Fibroblast of lung (primary cell): ENCODE data around the gene SLC44A5. TPM values are rescaled to one million over a fixed set of nuclear protein-coding genes. Genes with fewer than 3 reads are reported as not detected.
"Not testable (repeated sequence)": the region's sequence is repeated elsewhere in the genome, so short reads cannot be mapped to it uniquely, and the experiment has no call there.

Experiments
- DNase-seq, 2 donors: peaks; one replicate each; pipeline versions ENCODE4 v3.0.0 to v3.0.0-alpha.2; 2010; ENCODE audit warnings: low read depth in 2 of 2
- H2AFZ ChIP-seq: 2 replicates; pipeline ENCODE4 v1.5.1; 2012; ENCODE audit warnings: low read length, control low read depth, inconsistent platforms
- H3K27ac ChIP-seq: 2 replicates; pipeline ENCODE4 v1.5.1; 2011; ENCODE audit warnings: low read length, control low read depth; ENCODE audit not compliant: insufficient read depth
- H3K27me3 ChIP-seq: 2 replicates; pipeline ENCODE4 v1.5.1; 2011; ENCODE audit warnings: mild to moderate bottlenecking, low read length; ENCODE audit not compliant: control insufficient read depth, insufficient read depth
- H3K36me3 ChIP-seq: 2 replicates; pipeline ENCODE4 v1.5.1; 2011; ENCODE audit warnings: low read length; ENCODE audit not compliant: control insufficient read depth, insufficient read depth
- H3K4me1 ChIP-seq: 2 replicates; pipeline ENCODE4 v1.5.1; 2011; ENCODE audit warnings: low read length; ENCODE audit not compliant: control insufficient read depth, insufficient read depth; ENCODE audit errors: extremely low read depth
- H3K4me2 ChIP-seq: 2 replicates; pipeline ENCODE4 v1.5.1; 2011; ENCODE audit warnings: low read length, control low read depth; ENCODE audit not compliant: insufficient read depth; ENCODE audit errors: extremely low read depth
- H3K4me3 ChIP-seq, 4 experiments: fragments of 200-600 bp in 1 of 4; sonication (generic) in 1 of 4; replicated peaks in 1 of 4; 2 replicates each; pipeline ENCODE4 v1.5.1; 2011 to 2016; ENCODE audit warnings: low read length in 4 of 4, low read depth in 3 of 4, mild to moderate bottlenecking in 3 of 4, control low read depth in 2 of 4, inconsistent platforms in 1 of 4, mixed read lengths in 1 of 4; ENCODE audit not compliant: insufficient read depth in 1 of 4; ENCODE audit errors: control extremely low read depth in 1 of 4
- H3K79me2 ChIP-seq: 2 replicates; pipeline ENCODE4 v1.5.1; 2012; ENCODE audit warnings: mild to moderate bottlenecking, low read length, inconsistent platforms; ENCODE audit not compliant: control insufficient read depth, insufficient read depth
- H3K9ac ChIP-seq: 2 replicates; pipeline ENCODE4 v1.5.1; 2011; ENCODE audit warnings: mild to moderate bottlenecking, low read length, control low read depth; ENCODE audit not compliant: insufficient read depth
- H3K9me3 ChIP-seq: 2 replicates; pipeline ENCODE4 v1.5.1; 2012; ENCODE audit warnings: low read depth, low read length; ENCODE audit not compliant: control insufficient read depth, insufficient read depth
- H4K20me1 ChIP-seq: 2 replicates; pipeline ENCODE4 v1.5.1; 2011; ENCODE audit warnings: low read length; ENCODE audit not compliant: control insufficient read depth, insufficient read depth; ENCODE audit errors: extremely low read depth
- CTCF ChIP-seq, 2 donors: IDR thresholded peaks in 1 of 2; conservative IDR thresholded peaks in 1 of 2; 1 replicate in 1 of 2; 2 replicates in 1 of 2; pipeline ENCODE4 v1.5.1; 2011 to 2012; ENCODE audit warnings: low read length in 2 of 2, control low read depth in 1 of 2, inconsistent platforms in 1 of 2, low read depth in 1 of 2, mild to moderate bottlenecking in 1 of 2
- EZH2 ChIP-seq: IDR thresholded peaks from 2 replicates; pipeline ENCODE4 v1.5.1; 2012; ENCODE audit warnings: low read length, control low read depth, mild to moderate bottlenecking; ENCODE audit errors: missing control alignments
- polyA plus RNA-seq, 2 donors: library from polyadenylated mRNA; depleted of rRNA in 1 of 2; stranded (reverse) in 1 of 2; unstranded in 1 of 2; fragments of >200 nt; gene quantifications; 2 replicates each; pipeline ENCODE4 v1.2.1, GENCODE V29; 2011 to 2012; ENCODE audit warnings: missing spikeins in 1 of 2
- total RNA-seq: library from RNA; depleted of rRNA; stranded (reverse); fragments of >200 nt; gene quantifications from 2 replicates; pipeline ENCODE4 v1.2.1, GENCODE V29; 2014

Gene SLC44A5
- total and polyA plus RNA-seq, 2 donors (not counting 1 experiment from before 2014, with no cell fraction given), result under 0.01 to 0.03 TPM

- no peaks in the 10 kb centered on the region for H3K9me3 ChIP-seq
- TF ChIP-seq CTCF (conservative IDR thresholded peaks at IDR 0.05 in 1 of 2, IDR thresholded peaks at IDR 0.05 in 1 of 2; ENCODE audit: low read depth in 1 of 2, low read length in 2 of 2) (no peak), EZH2 (no peak)
- DNase-seq, result peak in 1 of 2 donors; percentile 10
- H2AFZ ChIP-seq, result no peak overlapping the region
- no peak overlapping the region for H3K4me3 ChIP-seq
- H3K4me2 ChIP-seq, result no peak overlapping the region
- H3K9ac ChIP-seq, result no peak overlapping the region
- H3K4me1 ChIP-seq, result no peaks in the 10 kb centered on the region
- no peaks in the 10 kb centered on the region for H3K27me3 ChIP-seq
- no peaks in the 10 kb centered on the region for H3K79me2 ChIP-seq
- H3K36me3 ChIP-seq, result no peaks in the 10 kb centered on the region
- H4K20me1 ChIP-seq, result no peaks in the 10 kb centered on the region
- no peak overlapping the region for H3K27ac ChIP-seq
Observed at GRCh38 chr1:75392278-75392677, 218.6 kb downstream of the SLC44A5 start.

- not testable (repeated sequence) for H3K79me2 ChIP-seq, H3K4me2 ChIP-seq, H3K9me3 ChIP-seq, H3K9ac ChIP-seq, DNase-seq, H3K4me3 ChIP-seq, H2AFZ ChIP-seq, H4K20me1 ChIP-seq, H3K36me3 ChIP-seq, H3K4me1 ChIP-seq, H3K27ac ChIP-seq, H3K27me3 ChIP-seq
Observed at GRCh38 chr1:75375476-75376447, 235.2 kb downstream of the SLC44A5 start.

GRCh38 chr1:75373542-75374159, 237.3 kb downstream of the SLC44A5 start:
- no peak overlapping the region for H2AFZ ChIP-seq
- no peak for TF ChIP-seq EZH2
- TF ChIP-seq CTCF (conservative IDR thresholded peaks at IDR 0.05 in 1 of 2, IDR thresholded peaks at IDR 0.05 in 1 of 2; ENCODE audit: low read depth in 1 of 2, low read length in 2 of 2), result no peak
- no peaks in the 10 kb centered on the region for H3K4me1 ChIP-seq
- no peaks in the 10 kb centered on the region for H3K9me3 ChIP-seq
- no peaks in the 10 kb centered on the region for H4K20me1 ChIP-seq
- no peaks in the 10 kb centered on the region for H3K79me2 ChIP-seq
- H3K36me3 ChIP-seq, result no peaks in the 10 kb centered on the region
- no peak overlapping the region for H3K27ac ChIP-seq
- no peak overlapping the region for H3K4me3 ChIP-seq
- H3K27me3 ChIP-seq, result no peaks in the 10 kb centered on the region
- DNase-seq, result no peak
- H3K9ac ChIP-seq, result no peak overlapping the region
- no peak overlapping the region for H3K4me2 ChIP-seq
